ENCODE measurements around the gene XIRP1.

The XIRP1 gene

GRCh38 chr3:39169712-39170111 is 22.7 kb downstream of the XIRP1 start:
- H3K9me3 Mint-ChIP-seq, result no peaks in the 10 kb centered on the region

DNA sequence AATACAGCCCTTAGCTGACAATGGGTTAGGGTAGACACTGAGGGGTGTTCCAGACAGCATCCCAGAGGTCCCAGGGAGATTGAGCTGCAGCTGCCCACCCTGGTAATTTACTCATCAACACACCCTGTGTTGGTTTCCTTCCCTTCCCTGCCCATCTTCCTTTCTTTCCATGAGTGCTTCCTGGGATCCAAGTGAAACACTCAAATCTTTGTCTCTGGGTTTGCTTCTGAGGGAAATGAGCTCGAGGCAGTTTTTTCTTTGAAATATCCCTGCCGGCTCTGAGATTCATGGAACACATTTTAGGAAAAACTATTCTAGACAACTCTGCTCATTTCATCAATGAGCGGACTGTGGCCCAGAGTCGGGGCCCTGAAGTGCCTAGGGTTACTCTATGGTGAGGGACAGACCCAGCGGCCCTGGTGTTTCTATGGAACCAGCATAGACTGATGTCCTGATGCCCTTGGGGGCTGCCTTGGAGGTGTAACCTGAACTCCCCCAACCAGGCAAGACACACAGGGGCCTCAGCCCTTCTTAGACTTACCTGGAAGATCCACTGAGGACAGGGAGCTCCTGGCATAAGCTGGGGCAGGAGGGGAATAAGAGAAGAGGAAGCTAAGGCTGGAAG is 24.1 kb downstream of the XIRP1 start:
- ATAC-seq, result no peak
- no peak overlapping the region for H3K4me3 Mint-ChIP-seq
- H3K9me3 Mint-ChIP-seq, result peaks cover 4% of the 10 kb centered on the region
- no peaks in the 10 kb centered on the region for H3K4me1 Mint-ChIP-seq
- H3K27me3 Mint-ChIP-seq, result no peaks in the 10 kb centered on the region
- no peaks in the 10 kb centered on the region for H3K36me3 Mint-ChIP-seq
- H3K27ac Mint-ChIP-seq, result no peak overlapping the region

More at GRCh38 chr3:39169712-39170111, 22.7 kb downstream of the XIRP1 start:
- Mint-ChIP-seq H3K4me3 (no peak overlapping the region), H3K27ac (no peak overlapping the region), H3K27me3 (no peaks in the 10 kb centered on the region), H3K36me3 (no peaks in the 10 kb centered on the region), H3K4me1 (no peaks in the 10 kb centered on the region)
- ATAC-seq, result no peak

DNA sequence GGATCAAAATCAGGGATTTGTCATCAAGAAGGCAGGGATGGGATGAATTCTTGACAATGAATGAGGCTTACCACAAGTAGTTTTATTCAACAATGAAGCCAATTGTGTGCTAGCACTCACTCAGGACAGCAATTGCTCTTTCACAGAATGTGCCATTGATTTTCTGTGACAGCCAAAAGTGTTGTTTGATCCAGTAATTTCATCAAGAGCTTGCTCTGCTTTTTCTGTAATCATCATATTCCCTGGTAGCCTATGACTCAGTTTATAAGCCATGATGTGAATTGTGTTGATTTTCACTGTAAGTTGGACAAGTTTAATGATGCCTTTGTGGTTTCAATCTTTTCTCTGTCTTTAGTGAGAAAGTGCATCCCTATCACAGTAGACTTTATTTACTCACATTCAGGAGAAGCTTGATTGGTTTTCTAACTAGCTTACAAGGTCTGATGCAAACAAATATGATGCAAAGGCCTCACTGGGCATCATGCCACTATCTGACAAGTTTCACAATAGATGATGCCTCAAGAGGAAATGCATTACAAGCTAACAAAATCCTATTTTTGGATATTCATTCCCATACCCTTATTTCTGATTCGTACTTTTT is 25.4 kb downstream of the XIRP1 start:
- peaks cover 5% of the 10 kb centered on the region for H3K9me3 Mint-ChIP-seq
- no peak for ATAC-seq
- H3K27ac Mint-ChIP-seq, result no peak overlapping the region

DNA sequence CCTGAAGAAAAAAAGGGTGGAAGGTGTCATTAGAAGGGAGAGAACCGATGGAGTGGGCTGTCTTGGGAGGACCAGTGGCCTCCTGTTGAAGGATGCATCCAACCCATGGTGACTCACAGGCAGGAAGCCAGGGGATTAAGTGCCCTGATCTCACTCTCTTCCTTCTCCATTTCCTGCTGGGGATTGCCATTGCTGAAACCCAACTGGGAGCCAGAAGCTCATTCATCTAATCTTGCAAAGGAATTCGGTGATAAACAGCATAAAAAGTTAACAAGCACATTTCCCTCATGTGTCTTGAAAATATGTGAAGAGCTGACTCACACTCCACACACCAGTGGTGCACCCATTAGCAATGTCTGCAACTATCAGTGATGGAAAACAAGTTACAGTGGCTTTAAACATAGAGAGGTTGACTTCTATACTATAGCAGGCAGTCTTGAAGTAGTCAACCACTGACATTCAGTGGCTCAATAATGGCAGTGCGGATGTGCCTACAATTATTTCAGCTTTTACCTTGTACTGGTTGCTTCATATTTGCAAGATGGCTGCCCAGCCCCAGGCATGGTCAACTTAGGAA is 26.2 kb downstream of the XIRP1 start:
- Mint-ChIP-seq H3K36me3 (no peaks in the 10 kb centered on the region), H3K9me3 (peaks cover 5% of the 10 kb centered on the region), H3K27ac (no peak overlapping the region), H3K4me1 (no peaks in the 10 kb centered on the region), H3K4me3 (no peak overlapping the region), H3K27me3 (no peaks in the 10 kb centered on the region)
- ATAC-seq, result no peak

More for the DNA sequence above, 25.4 kb downstream of the XIRP1 start:
- Mint-ChIP-seq H3K4me3 (no peak overlapping the region), H3K4me1 (no peaks in the 10 kb centered on the region), H3K27me3 (no peaks in the 10 kb centered on the region), H3K36me3 (no peaks in the 10 kb centered on the region)

DNA sequence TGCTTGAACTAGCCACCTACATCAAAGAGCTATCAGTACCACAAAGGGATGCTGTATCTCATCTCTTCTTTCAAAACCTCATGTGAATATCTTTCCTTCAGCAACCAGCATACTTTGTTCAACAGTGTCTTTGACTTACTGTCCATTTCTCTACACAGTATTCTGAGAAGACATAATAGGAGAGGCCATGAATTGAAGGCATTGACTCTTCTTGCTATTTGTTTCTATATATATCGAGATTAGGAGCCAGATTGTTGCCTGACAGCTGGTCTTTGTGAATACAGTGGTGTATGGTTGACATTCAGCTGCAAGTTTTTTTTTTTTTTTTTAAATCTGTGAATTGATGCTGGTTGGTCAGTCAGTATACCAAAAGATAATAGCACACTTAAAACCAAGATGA is 26.9 kb downstream of the XIRP1 start:
- H3K27me3 Mint-ChIP-seq, result no peaks in the 10 kb centered on the region
- no peak overlapping the region for H3K4me3 Mint-ChIP-seq
- H3K36me3 Mint-ChIP-seq, result no peaks in the 10 kb centered on the region
- ATAC-seq, result no peak
- H3K9me3 Mint-ChIP-seq, result peaks cover 5% of the 10 kb centered on the region
- no peak overlapping the region for H3K27ac Mint-ChIP-seq
- H3K4me1 Mint-ChIP-seq, result no peaks in the 10 kb centered on the region

GRCh38 chr3:39164414-39164813 is 28.0 kb downstream of the XIRP1 start:
- Mint-ChIP-seq H3K27me3 (no peaks in the 10 kb centered on the region), H3K4me1 (no peaks in the 10 kb centered on the region), H3K27ac (no peak overlapping the region), H3K9me3 (peaks cover 5% of the 10 kb centered on the region), H3K36me3 (no peaks in the 10 kb centered on the region), H3K4me3 (no peak overlapping the region)
- no peak for ATAC-seq

DNA sequence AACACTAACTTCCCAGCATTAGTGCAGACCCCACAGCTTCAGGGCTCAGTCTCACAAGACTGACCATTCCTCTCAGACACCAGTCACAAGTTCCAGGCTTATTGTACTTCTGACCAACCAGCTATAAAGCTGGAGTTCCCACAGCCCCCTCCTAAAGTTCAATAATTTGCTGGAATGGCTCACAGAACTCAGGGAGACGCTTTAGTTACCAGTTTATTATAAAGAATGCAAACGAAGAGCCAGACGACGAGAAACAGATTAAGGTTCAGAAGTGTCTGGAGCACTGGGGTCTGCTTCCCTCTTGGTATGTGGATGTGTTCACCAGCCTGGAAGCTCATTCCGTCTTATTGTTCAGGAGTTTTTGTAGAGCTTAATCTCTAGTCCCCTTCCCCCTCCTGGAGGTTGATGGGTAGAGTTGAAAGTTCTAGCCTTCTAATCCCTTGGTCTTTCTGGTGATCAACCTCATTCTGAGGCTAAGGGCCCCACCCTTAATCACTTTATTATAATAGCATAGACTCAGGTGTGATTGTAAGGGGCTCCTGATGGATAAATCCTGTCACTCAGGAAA is 34.2 kb downstream of the XIRP1 start:
- H3K4me1 Mint-ChIP-seq, result peaks cover 7% of the 10 kb centered on the region
- H3K9me3 Mint-ChIP-seq, result peaks cover under 1% of the 10 kb centered on the region
- no peak overlapping the region for H3K27ac Mint-ChIP-seq
- no peaks in the 10 kb centered on the region for H3K36me3 Mint-ChIP-seq
- no peaks in the 10 kb centered on the region for H3K27me3 Mint-ChIP-seq
- H3K4me3 Mint-ChIP-seq, result no peak overlapping the region
- no peak for ATAC-seq

DNA sequence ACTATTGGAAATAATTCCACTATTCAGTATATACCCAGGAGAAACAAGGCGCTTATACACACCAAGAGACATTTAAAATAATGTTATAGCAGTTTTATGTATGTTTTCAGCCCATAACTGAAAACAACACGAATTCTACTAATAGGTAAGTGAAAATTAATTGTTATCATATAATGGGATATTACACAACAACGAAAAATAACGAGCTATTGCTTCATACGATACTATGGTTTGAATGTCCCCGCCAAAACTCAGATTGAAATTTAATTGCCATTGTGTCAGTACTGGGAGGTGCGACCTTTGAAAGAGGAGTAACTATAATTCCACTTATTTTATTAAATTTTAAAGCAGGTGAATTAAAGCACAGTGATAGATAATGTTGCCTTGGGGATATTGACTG is 35.0 kb downstream of the XIRP1 start:
- Mint-ChIP-seq H3K4me3 (no peak overlapping the region), H3K4me1 (peaks cover 9% of the 10 kb centered on the region), H3K36me3 (peaks cover under 1% of the 10 kb centered on the region), H3K27me3 (no peaks in the 10 kb centered on the region), H3K27ac (no peak overlapping the region), H3K9me3 (no peaks in the 10 kb centered on the region)
- no peak for ATAC-seq

DNA sequence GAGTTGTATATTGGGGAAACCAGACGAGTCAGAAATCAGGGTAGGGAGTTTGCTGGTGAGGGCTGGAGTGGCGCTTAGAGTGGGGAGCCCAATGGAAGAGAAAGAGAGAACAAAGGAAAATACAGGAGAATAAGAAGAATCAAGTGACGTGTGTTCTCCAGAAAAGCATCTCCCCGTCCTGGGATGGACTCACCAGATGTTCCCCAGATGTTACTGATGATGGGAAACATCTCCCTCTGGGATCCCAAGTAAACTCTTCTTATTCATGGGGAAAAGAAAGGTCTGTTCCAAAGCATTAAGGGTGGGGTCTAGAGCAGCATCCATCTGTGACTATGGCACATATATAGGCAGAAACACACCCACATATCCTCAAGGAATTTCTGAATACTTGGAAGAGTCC is 36.0 kb downstream of the XIRP1 start:
- no peaks in the 10 kb centered on the region for H3K27me3 Mint-ChIP-seq
- H3K36me3 Mint-ChIP-seq, result peaks cover 6% of the 10 kb centered on the region
- peak overlapping the region; percentile 13 for H3K27ac Mint-ChIP-seq
- no peak for ATAC-seq
- no peak overlapping the region for H3K4me3 Mint-ChIP-seq
- H3K9me3 Mint-ChIP-seq, result no peaks in the 10 kb centered on the region
- peaks cover 19% of the 10 kb centered on the region for H3K4me1 Mint-ChIP-seq

- peak overlapping the region; percentile 77 for H3K4me3 Mint-ChIP-seq
- peaks cover 6% of the 10 kb centered on the region for H3K36me3 Mint-ChIP-seq
- ATAC-seq, result no peak
- H3K4me1 Mint-ChIP-seq, result peaks cover 38% of the 10 kb centered on the region
- H3K27me3 Mint-ChIP-seq, result no peaks in the 10 kb centered on the region
- H3K9me3 Mint-ChIP-seq, result no peaks in the 10 kb centered on the region
- peak overlapping the region; percentile 86 for H3K27ac Mint-ChIP-seq
These were observed 37.9 kb downstream of the XIRP1 start for GRCh38 chr3:39154280-39155021.

DNA sequence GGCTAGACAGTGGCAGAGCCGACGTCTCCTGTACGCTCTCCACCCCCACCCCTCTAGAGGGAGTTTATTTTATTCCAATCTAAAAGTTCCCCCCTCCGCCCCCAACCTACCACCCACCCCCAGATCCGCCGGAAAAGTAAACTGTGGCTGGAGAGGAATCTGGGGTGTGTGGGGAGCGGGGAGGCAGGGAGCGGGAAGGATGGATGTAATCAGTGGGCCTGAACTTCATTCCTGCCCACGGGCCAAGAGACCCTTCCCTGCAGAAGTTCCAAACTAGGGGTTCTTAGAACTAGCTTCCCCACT is 38.5 kb downstream of the XIRP1 start:
- Mint-ChIP-seq H3K9me3 (no peaks in the 10 kb centered on the region), H3K4me1 (peaks cover 44% of the 10 kb centered on the region), H3K27ac (peak overlapping the region; percentile 86), H3K4me3 (peak overlapping the region; percentile 77), H3K27me3 (no peaks in the 10 kb centered on the region), H3K36me3 (peaks cover 6% of the 10 kb centered on the region)
- ATAC-seq, result no peak

- Mint-ChIP-seq H3K9me3 (no peaks in the 10 kb centered on the region), H3K36me3 (peaks cover 23% of the 10 kb centered on the region), H3K27ac (peak overlapping the region; percentile 87), H3K27me3 (no peaks in the 10 kb centered on the region), H3K4me3 (peak overlapping the region; percentile 87), H3K4me1 (peaks cover 73% of the 10 kb centered on the region)
- no peak for ATAC-seq
These were observed 41.4 kb downstream of the XIRP1 start for GRCh38 chr3:39150803-39151631.

DNA sequence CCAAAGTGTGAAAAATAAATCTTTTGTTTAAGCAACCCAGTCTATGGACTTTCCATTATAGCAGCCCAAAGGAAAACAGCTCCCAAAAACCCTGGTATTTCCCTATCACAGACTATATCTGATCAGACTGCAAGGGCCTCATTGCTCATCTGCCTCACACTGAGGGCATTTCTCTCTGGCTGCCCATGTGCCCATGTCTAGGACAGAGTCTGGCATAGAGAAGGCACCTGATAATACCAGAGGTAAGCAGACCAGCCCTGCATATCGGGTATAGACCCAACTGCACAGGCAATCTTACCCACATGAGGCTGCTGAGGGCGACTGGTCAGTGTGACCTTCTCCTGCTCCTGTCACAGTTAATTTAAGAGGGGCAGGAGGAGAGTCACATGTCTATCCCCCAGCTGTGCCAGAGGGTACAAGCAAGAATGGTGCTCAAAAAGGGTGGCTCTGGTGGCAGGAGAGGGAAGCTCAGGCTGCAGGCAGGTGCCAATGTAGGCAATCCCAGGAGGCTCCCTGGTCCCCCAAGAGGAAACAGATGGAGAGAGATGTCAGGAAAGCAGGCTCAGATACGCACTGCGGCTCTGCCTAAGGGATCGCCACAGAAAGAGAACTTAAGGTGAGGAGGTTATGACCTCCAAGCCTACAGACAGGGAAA is 42.1 kb downstream of the XIRP1 start:
- H3K36me3 Mint-ChIP-seq, result peaks cover 26% of the 10 kb centered on the region
- H3K9me3 Mint-ChIP-seq, result no peaks in the 10 kb centered on the region
- H3K4me1 Mint-ChIP-seq, result peaks cover 77% of the 10 kb centered on the region
- ATAC-seq, result no peak
- H3K27ac Mint-ChIP-seq, result peak overlapping the region; percentile 87
- peak overlapping the region; percentile 87 for H3K4me3 Mint-ChIP-seq
- no peaks in the 10 kb centered on the region for H3K27me3 Mint-ChIP-seq

- no peak for ATAC-seq
- Mint-ChIP-seq H3K4me3 (peak overlapping the region; percentile 36), H3K27ac (peak overlapping the region; percentile 87), H3K9me3 (no peaks in the 10 kb centered on the region), H3K27me3 (no peaks in the 10 kb centered on the region), H3K36me3 (peaks cover 30% of the 10 kb centered on the region), H3K4me1 (peaks cover 77% of the 10 kb centered on the region)
These were observed 42.8 kb downstream of the XIRP1 start for GRCh38 chr3:39149498-39150147.
